Measurements from ENCODE around the gene FASN. TPM values are rescaled to one million over a fixed set of nuclear protein-coding genes. Genes with fewer than 3 reads are reported as not detected.
A peak's percentile ranks its signal among the peaks of the same experiment; 100 is the strongest.

FASN gene
- total and polyA plus RNA-seq, 2 of the 13 experiments (the other 11 are each of a cell fraction or from before 2014, with no cell fraction given): 51.7 to 101 TPM

- TF ChIP-seq ZNF558 (CRISPR knock-in tag; IDR thresholded peaks at IDR 0.05; ENCODE audit: borderline replicate concordance): no peak
- no peak for TF ChIP-seq CHD2 (IDR thresholded peaks at IDR 0.05; ENCODE audit: low read depth, low read length)
- no peak for TF ChIP-seq MXI1 (IDR thresholded peaks at IDR 0.05; ENCODE audit: borderline replicate concordance, low read depth, low read length)
- TF ChIP-seq PAWR (CRISPR knock-in tag; IDR thresholded peaks at IDR 0.05; ENCODE audit: borderline replicate concordance): no peak
- TF ChIP-seq RFXANK (CRISPR knock-in tag; IDR thresholded peaks at IDR 0.05): no peak
- no peak for TF ChIP-seq ZNF629 (CRISPR knock-in tag; conservative IDR thresholded peaks at IDR 0.05)
- no peak for TF ChIP-seq ZNF503 (CRISPR knock-in tag; IDR thresholded peaks at IDR 0.05)
- TF ChIP-seq WIZ (CRISPR knock-in tag; IDR thresholded peaks at IDR 0.05): 0 out of 2 replicates have a peak, but pooled peaks have one; percentile 58
- 0 out of 2 replicates have a peak, but pooled peaks have one; percentile 1 for TF ChIP-seq ZNF589 (CRISPR knock-in tag; conservative IDR thresholded peaks at IDR 0.05)
- no peak for TF ChIP-seq ZNF260 (CRISPR knock-in tag; IDR thresholded peaks at IDR 0.05; ENCODE audit: borderline replicate concordance, low read depth)
- no peak for TF ChIP-seq ZSCAN9 (CRISPR knock-in tag; IDR thresholded peaks at IDR 0.05; ENCODE audit: borderline replicate concordance)
- no peak for TF ChIP-seq RARA (CRISPR knock-in tag; IDR thresholded peaks at IDR 0.05)
- no peak for TF ChIP-seq TERF1 (CRISPR knock-in tag; IDR thresholded peaks at IDR 0.05)
- no peak for TF ChIP-seq SCMH1 (CRISPR knock-in tag; IDR thresholded peaks at IDR 0.05; ENCODE audit: borderline replicate concordance)
- no peak for TF ChIP-seq CSRNP2 (CRISPR knock-in tag; conservative IDR thresholded peaks at IDR 0.05; ENCODE audit: low read depth)
- TF ChIP-seq GTF3A (CRISPR knock-in tag; conservative IDR thresholded peaks at IDR 0.05): 0 out of 2 replicates have a peak, but pooled peaks have one; percentile 69
- TF ChIP-seq ATAD3A (CRISPR knock-in tag; IDR thresholded peaks at IDR 0.05): no peak
- TF ChIP-seq HOXD1 (CRISPR knock-in tag; IDR thresholded peaks at IDR 0.05): no peak
- no peak for TF ChIP-seq BCL3 (CRISPR knock-in tag; IDR thresholded peaks at IDR 0.05)
- TF ChIP-seq GZF1 (CRISPR knock-in tag; IDR thresholded peaks at IDR 0.05): no peak
- TF ChIP-seq HMGXB4 (CRISPR knock-in tag; IDR thresholded peaks at IDR 0.05; ENCODE audit: borderline replicate concordance in 1 of 2, low read depth in 1 of 2): no peak
- no peak for TF ChIP-seq XRCC5 (optimal IDR thresholded peaks at IDR 0.05; ENCODE audit: low read length)
Observed at GRCh38 chr17:82076785-82077591, 21.0 kb downstream of the FASN start (continued).

Measured in HepG2 (cell line).